Measurements from ENCODE around the gene CASTOR1. TPM values are rescaled to one million over a fixed set of nuclear protein-coding genes. Genes with fewer than 3 reads are reported as not detected.
A peak's percentile ranks its signal among the peaks of the same experiment; 100 is the strongest.
"Not testable (repeated sequence)": the region's sequence is repeated elsewhere in the genome, so short reads cannot be mapped to it uniquely, and the experiment has no call there.

CASTOR1 gene
- polyA plus RNA-seq (2013, experiment 1 of 2; ENCODE audit: insufficient read length): 11.1 TPM
- polyA plus RNA-seq (2013, experiment 2 of 2; ENCODE audit: insufficient read length): 8.9 TPM

DNA sequence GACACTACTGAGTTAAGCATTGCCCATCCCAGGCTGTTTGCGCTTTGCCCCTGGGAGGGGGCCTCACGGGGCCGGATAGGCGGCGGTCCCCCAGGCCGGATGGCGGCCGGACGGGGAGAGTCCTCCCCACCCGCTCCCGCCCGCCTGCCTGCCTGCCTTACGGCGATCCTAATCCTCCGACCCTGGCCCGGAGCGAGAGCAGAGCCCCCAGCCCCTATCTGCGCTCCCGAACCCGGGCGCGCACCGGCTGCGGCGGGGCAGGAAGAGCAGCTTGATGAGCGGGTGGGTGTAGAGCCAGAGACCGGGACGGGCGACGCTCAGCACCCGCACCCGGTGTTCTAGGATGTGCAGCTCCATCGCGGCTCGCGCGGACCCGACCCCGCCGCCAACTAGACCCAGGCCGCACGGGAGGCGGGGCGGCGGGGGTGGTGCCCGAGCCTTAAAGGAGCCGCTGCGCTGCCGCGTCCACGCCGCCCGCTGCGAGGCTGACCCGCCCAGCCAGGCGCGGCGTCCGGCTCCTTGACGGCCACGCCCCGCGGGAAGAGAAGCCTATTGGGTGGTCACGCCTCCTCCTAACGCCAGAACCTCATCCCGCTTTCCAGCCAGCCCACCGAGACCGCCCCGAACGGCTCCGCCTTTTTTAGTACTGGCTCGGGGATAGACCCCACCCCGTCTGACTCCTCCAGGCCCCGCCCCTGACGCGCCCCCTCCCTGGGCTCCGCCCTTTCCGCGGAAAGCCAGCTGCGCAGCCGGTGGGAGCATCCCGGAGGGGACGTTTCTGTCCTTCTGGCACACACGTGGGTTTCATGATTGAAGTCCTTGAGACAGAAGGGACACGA is at the start of gene CASTOR1:
Gene CASTOR1 (minus strand): TSS at position 365 of the 839 bp plus-strand sequence. CDS start 8 bp downstream, at position 357.
- peak; percentile 99 for DNase-seq

DNA sequence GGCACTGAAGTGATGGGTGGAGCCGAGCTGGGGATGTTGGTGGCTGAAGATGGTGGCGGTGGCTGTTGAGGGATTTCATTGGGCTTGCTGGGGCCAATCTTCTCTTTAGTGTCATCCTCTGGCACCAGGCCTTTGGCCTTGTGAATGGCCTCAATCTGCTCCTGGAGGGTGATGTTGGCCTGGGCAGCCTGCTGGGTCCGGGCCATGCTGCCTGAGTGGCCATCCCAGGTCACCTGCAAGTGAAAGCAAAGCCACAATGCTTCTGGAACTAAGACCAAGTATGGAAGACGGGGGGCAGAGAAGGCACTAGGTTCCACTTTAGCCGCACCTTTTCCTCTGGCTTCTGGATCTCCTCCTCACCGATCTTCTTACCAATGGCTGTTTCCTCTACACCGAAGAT is 49.5 kb upstream of the CASTOR1 start:
- no peak for DNase-seq

DNA sequence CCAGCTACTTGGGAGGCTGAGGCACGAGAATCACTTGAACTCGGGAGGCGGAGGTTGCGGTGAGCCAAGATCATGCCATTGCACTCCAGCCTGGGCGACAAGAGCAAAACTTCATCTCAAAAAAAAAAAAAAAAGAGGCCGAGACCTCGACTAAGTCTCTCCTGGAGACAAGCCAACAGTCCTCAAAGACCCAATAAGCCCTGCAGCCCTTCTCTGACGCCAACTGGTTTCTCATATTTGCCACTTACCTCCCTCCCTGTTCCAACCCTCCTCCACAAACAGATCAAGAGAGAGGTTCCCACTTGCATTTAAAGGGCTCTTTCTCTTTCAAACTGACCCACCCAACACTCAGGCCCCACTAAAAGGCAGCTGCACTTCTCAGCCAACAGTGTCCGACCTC is 49.0 kb upstream of the CASTOR1 start:
- DNase-seq: not testable (repeated sequence)

DNA sequence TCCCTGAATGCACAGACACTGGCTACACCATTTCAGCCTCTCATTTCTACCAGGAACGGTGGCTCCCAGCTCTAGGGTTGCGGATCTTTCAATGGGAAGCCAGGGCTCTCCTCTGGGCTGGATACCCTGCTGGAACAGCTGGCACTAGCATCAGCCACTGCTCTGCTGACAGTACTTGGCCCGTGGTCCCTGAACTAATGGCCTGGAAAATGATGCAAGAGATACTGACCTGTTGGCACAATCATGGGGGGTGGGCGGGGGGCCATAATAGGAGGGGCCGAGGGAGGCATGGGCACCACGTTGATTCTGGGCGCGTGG is 48.1 kb upstream of the CASTOR1 start:
- no peak for DNase-seq

DNA sequence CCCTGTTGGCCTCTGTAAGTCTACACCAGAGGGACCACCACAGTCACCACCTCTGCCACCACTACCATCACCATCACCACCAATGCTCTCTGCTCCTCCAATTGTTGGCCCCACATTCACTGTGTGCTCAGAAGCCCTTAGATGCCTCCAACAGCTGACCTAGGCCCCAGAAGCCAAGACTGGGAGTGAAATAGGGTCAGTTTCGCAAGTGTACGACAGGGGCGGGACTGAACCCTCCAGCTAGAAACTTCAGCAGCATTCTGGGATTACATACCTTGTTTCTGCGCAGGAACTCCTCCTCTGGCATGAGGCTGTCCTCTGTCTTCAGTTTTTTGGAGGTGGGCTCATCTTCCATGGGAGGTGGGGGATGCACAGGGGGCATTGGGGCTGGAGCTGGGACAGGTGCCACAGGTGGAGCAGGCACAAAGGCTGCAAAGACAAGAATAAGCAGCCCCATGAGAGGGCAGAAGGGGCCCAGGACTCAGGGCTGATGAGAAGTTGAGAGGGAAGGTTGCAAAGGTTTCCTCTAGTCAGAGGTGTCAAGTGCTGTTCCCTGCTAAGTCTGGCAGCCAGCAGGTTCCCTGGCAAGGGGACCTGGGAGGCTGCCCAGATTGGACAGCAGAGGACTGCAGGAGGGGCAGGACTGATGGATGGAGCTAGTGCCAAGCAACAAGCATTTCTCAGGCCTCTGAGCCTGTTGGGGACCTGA is 47.6 kb upstream of the CASTOR1 start:
- no peak for DNase-seq

DNA sequence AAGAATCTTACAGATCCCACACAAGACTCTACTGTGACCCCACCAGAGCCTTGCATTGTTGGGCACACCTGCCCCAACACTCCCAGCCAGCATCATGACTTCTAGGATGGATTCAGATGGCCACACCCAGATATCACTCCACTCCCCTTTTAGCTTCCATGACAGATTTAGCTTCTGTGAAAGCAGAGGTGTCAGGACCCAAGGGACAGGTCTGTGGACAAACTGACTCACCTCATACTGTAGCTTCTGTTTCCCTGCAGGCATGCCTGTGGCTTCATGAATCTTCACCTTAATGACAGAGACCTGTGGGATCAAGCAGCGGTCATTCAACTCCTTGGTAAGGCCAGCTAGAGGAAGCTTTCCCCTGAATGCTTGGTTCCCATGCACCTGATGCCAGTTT is 45.9 kb upstream of the CASTOR1 start:
- DNase-seq: no peak

DNA sequence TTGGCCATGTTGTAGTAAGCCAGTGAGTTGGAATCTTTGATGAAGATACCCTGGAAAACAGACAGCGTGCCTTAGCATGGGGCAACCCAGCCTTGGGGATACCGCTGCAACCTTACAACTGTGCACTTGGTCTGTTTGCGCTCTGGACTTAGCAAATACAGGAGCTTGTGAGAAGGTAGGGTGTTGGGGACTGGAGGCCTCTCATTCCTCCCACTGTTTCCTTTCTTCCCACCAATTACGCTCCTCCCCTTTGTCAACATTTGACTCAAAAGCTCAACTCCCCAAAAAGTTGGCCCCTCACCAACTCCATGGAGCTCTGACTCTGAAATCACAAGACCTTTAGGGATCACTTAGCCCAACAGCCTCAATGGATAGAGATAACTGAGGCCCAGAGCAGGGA is 45.3 kb upstream of the CASTOR1 start:
- DNase-seq: no peak

DNA sequence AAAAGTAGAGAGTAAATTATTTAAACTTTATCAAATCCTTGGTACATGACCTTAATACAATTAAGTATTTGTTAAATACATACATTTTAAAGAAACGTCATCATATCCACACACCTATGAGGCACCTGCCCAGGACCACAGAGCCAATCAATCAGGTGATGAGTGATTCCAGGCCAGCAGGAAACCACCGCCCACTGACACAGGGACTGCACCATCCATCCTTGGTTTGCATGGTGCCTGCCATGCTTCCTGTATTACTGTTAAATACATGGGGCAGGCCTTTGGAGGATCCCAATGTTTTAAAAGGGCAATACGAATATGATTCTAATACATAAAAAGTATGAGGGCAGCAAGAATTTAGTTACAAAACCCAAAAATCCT is 44.4 kb upstream of the CASTOR1 start:
- no peak for DNase-seq

DNA sequence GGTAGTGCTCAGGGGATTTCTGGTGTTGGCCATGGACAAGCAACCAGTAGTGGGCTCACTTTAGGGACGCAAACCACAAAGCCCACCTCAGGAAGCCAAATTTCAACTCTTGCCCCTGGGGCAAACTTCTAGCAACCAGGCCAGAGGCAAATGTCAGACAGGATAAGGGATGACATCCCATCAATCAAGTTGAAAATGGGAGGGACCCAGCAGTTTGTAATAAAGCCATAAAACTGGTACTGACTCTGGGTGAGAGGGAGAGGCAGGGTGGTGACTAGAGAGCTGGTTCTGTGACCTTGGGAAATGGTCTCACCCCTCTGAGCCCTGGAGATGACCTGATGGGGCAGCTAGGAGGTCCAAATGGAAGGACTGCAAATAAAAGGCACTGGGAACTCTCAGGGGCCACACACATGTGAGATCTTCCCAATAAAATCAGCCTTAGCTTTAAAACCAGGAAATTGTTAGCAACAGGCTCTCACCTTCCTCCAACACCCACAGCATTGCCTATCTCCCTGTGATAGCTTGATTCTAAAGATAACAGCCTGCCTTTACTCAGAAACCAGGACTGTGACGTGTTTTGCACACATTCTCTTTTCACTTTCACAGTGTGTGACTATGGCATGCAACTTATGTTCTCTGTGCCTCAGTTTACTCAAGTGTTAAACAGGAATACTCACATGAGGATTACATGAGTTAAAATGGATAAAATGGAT is 43.8 kb upstream of the CASTOR1 start:
- no peak for DNase-seq

DNA sequence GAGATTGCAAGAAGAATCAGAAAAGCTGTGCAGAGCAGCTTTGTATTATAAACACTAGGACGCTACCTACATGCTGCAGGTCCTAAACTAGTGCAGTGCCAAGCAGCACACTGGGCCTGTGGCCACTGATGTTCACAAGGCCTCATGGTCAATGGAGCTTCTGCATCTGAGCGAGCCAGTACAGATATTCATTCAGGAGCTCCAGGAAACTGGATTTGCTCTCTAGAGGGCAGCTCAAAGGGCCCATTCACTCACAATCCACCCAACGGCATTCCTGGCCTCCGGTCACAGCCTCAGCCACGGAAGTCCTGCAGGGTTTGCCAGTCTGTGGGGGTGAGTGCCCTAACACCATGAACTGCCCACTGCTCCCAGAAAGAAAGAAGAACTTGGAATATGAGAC is 43.2 kb upstream of the CASTOR1 start:
- DNase-seq: no peak

DNA sequence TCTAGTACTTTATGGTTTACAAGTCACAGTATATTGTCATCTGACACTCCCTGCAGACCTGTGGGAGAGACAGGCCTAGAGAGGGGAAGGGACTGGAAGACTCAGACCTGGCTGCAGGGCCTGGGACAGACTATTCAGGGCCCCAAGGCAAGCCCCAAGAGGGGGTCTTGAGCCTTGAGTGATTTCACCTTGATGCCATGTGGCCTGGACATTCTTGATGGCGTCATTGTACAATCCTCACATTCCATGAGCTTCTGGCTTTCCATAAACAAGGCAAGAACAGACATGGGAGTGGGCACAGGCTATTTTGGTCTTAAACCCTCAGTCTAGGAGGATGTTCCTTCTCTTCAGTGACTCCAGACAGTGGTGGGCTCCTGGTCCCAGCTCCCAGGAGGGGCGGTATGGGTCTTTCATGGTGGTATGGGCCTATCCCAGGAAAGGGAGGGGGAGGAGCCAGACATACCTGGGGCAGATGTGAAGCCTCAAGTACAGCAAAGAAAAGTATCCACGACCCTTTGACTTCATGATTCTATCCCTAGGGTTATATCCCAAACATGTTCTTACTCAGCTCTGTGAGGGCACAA is 39.3 kb upstream of the CASTOR1 start:
- DNase-seq: peak; percentile 46

DNA sequence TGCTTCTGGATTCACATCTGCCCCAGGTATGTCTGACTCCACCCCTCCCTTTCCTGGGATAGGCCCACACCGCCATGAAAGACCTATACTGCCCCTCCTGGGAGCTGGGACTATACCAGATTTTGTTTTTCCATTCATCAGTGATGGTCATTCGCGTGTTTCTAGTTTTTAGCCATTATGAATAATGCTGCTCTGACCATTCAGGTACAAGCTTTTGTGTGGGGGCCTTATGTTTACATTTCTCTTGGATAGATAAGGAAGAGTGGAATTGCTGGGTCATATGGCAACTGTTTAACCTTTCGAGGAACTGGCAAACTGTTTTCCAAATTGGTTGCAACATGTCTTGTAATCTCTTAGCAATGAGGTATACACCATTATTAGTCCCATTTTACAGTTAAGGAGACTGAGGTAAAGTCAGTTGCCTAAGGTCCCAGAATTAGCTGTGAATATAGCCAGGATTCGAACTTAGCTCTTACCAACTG is 38.6 kb upstream of the CASTOR1 start:
- DNase-seq: no peak

DNA sequence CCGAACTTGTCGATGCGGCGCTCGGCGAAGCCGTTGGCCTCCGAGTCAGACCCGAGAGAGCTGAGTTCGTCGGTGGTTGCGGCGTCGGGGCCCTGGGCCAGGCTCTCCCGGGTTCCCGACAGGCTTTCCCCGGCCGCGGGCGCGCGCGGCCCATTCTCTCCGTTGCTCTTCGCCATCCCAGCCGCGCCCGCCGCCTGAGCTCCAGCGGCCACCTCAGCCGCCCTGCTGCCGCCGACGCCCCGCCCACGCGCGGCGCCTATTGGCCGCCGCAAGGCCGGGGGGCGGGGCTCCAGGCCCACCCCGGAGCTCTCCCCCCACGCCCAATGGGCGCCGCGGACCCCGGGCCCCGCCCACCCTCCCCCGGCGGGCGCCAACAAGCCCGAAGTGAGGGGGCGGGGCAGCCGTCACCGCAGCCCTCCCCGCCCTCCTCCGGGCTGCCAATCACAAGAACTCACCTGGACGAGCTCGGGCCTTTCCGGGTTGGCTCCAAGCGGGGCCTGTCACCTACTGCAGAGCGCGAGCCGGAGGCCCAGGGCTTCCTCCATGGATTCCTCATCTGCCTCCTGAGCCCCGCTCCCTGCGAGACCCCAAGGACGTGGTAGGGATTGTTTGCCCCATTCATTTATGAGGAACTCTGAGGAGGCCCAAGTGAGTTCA is 37.5 kb upstream of the CASTOR1 start, which contains the start of gene TBC1D10A:
Gene TBC1D10A (minus strand): TSS at position 236 of the 657 bp plus-strand sequence. CDS start 60 bp downstream, at position 176.
- DNase-seq: peak; percentile 90

DNA sequence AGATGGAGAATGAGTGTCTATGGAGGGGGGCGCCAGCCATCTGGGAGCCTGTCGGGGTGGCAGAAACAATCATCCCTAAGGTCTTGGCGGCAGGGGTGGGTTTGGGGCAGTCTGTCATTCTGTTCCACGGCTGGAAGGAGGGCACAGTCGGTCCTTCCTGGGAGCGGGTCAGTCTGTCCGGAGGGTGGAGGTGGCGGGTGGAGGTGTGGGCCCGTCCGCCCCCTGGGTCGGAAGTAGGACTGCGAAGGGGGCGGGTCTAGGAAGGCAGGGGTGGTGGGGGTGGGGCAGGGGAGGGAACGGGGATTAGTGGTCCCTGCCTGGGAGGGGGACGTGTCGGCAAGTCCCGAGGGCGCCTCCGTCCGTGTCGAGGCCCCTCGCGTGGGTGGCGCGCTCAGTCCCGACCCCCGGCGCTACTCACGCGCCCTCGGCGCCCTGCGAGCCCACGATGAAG is 37.0 kb upstream of the CASTOR1 start:
- no peak for DNase-seq

DNA sequence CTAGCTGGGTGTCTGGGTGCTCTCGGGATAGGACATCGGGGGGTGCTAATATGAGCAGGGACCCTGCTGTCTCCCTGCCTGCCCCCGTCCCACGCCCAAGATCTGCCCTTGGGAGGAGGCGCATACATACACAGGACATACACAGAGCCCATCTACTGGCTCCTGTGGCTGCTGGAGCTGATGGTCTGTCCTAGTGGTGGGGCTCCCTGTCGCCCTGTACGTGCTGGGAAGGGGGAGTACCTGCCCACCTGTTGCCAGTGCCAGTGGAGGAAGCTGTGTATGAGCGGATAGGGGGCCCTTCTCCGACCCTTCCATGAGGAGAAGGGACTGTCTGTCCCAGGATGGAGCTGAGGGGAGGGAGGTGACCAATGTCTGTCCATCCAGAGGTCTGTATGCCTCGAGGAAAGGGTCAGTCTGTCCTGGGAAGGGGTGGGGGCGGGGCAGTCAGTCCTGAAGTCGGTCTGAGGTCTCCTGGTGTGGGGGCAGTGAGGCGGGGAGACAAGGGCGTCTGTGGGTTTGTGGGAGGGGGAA is 36.5 kb upstream of the CASTOR1 start:
- DNase-seq: no peak

DNA sequence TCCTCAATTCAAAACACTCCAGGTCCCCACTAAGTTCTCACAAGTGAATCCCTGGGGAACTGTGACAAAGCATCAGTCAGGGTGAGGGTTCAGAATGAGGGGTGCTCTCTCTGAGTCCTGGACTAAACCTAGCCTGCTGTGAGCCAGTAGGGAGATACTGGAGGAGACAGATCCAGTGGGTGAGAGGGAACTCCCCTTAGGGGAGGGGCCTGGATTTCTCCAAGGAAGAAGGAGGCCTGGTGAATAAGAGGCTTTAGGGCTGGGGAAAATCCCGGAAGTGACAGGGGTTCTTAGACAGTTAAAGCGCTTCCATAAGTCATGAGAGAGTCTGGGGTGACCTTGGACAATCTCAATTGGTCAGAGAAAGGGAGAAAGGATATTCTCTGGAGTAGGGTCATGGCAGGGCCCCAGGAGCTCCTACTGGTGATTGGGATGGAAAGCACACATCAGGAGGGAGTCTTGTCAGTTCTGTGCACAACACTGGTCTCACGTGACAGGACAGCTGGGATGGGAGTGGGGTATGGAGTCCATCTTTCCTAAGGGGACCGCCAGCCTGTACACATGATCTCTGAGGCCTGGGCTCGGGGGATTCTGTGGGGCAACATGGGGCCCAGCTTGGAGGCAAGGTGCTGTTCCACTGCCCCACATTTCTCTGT is 35.9 kb upstream of the CASTOR1 start:
- DNase-seq: peak; percentile 86

DNA sequence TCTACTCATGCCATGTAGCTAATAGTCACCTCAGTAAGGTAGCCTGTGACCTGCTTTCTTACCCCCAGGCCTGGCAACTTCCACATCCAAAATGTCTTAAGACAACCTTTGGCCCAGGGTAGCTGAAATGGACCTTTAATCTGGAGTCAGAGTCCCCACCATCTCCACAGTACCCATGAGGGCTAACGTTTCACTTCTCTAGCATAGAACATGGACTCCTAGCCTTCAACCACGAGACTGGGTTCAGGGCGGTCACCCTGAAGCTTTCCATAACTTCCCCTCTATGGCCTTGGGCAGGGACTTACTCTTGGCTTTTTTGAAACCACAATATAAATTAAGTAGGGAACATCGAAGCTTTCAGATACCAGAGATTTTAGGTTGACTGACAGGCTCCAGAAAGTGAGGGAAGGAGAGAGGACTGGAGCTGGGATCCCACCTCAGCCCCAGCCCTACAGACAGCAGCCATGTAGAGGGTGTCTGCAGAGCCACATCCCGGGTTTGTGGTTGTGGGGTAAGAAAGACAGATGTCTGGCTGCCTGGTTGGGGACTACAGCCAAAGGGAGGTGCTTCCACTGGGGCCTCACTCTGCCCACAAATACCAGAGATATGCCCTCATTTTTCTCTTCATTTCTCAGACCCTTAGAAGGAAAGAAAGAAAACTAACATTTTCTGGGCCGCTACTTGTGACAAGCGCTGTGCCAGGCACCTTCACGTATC is 34.9 kb upstream of the CASTOR1 start:
- peak; percentile 77 for DNase-seq

DNA sequence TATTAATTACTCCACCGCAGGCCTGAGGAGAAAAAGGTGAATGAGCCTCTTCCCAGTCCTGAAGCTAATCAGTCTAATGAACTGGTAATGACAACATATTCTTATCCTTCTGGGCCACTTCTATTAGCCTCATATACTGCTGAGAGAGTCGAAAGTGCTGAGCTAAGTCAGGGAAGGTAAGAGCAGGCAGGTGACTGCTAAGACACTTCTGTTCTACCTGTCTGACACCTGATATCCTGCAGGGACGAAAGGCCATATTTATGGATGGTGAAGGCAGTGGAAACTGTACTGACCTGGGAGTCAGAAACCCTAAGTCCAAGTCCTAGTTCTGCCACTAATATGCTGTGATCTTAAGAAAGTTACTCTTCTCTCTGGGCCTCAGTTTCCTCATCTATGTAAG is 33.9 kb upstream of the CASTOR1 start:
- no peak for DNase-seq

DNA sequence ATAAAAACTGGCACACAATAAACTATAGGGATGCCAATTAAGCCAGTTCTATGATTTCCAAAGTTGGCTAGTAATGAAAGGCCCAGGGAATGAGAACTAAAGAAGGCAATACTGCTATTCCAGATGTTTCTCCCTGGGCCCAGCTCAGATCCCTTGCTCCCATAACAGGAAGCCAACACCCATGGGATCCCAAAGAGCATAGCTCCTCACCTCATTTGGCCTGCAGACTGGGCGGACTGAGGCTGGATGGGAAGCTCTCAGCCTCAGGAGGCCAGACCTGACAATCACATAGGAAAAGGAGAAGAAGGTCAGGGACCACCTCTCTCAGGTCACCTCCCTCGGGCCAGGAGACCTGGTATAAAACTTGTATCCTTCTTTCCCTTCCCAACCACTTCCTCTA is 32.2 kb upstream of the CASTOR1 start:
- no peak for DNase-seq

DNA sequence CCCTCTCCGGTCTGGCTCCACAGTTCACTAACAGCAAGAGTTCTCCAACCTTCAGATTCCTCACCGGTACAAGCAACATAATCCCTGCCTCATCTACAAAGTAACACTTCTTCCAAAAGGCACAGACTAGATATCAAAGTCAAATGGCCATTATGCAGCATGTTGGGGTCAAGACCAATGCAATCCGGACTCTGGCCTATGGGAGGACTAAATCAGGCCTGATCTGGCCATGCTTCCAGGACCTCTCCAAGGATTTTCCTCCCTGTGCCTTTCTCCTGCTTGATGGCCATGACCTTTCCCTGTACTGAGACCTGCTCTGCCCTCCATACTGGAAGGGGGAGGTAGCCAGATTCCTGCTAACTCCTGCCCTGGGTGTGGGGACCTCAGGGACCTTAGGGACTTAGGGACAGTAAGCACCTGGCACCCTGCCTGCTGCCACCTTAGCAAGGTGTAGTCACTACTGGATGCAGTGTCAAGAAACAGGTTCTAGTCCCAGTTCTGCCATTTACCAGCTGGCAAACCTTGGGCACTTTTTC is 30.8 kb upstream of the CASTOR1 start:
- DNase-seq: no peak
